NCI-H2196 treated with DMSO at 0.1 percent for 48 hours (cell line): Measurements from ENCODE around the gene THADA.
"Not testable (repeated sequence)": the region's sequence is repeated elsewhere in the genome, so short reads cannot be mapped to it uniquely, and the experiment has no call there.

Experiments used
- DNase-seq: peaks from one replicate; lab custom pipeline; 2025; ENCODE audit not compliant: unreplicated experiment; lab: John Stamatoyannopoulos, UW

Gene THADA

DNA sequence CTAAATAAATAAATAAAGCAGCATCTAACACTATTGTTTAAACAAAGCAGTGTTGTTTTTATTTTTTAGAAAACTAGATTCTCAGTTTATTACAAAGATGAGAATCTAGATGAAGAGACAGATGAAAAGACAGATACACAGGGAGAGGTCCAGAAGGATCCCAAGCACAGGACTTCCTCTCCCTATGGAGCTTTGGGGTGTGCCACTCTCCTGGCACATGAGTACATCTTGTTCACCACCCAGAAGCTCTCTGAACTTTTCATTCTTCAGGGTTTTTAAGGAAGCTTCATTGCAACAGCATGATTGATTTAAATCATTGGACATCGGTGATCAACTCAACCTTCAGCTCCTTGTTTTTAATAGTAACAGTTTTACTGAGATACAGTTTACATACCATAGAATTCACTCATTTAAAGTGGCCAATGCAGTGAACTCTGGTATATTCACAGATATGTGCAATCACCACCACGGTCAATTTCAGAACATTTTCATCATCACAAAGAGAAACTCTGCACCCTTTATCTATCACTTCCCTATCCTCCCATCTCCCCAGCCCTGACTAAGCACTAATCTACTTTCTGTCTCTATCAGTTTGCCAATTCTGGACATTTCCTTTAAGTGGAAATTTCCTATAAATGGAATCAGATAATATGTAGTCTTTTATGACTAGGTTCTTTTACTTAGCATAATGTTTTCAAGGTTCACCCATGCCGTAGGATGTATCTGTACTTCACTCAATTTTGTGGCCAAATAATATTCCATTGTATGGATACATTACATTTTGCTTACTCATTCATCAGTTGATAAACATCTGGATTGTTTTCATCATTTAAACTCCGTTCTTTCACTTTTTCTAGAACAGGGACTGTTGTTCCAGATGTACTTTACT lies 307.2 kb downstream of the THADA start:
- no peak for DNase-seq

DNA sequence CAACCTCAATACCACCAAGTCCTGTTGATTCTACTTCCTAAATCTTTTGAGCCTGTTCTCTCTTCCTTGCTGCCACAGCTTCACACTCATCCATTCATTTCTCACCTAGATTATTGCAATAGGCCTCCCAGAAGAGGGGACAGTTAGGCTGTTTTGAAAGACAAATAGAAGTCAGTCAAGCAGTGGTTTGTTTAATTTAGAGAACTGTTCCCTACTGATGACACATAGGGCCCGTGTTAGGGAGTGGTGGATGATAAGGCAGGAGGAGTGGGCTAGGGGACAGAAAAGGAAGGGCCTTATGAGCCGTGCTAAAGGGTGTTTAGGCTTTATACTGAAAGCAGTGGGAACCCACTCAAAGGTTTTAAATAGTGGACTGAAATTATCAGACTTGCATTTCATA lies 309.9 kb downstream of the THADA start:
- DNase-seq, result no peak

DNA sequence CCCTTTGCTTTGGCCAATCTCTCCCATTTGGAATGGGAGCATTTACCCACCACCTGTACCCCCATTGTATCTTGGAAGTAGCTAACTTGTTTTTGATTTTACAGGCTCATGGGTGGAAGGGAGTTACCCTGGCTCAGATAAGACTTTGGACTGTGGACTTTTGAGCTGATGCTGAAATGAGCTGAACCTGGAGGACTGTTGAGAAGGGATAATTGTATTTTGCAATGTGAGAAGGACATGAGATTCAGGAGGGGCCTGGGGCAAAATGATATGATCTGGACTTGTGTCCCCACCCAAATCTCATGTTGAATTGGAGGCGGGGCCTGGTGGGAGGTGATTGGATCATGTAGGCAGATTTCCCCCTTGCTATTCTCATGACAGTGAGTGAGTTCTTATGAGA lies 310.9 kb downstream of the THADA start:
- DNase-seq, result no peak

DNA sequence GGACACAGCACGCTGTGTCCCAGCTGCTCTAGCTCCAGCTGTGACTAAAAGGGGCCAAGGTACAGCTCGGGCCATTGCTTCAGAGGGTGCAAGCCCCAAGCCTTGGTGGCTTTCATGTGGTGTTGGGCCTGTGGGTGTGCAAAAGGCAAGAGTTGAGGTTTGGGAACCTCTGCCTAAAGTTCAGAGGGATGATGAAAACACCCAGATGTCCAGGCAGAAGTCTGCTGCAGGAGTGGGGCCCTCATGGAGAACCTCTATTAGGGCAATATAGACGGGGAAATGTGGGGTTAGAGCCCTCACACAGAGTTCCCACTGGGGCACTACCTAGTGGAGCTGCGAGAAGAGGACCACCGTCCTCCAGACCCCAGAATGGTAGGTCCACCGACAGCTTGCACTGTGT lies 311.5 kb downstream of the THADA start:
- DNase-seq, result not testable (repeated sequence)

DNA sequence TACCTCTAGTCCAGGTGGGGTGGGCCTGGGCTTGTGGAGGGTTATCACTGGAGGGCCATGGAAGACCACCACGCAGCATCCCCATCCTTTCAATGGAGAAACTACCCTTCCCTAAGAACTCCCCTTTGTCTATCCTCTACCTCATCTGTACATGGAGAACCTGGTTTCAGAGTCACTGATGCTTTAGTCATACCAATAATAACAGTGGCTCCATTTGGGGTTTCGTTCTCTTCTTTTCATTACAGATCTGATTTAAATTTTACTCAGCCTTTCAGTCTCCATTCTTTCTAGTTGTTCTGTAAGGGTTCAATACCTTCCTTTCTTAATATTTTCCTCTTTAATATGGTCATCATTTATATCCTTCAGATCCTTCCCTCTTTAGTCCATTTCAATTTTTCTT lies 314.8 kb downstream of the THADA start:
- no peak for DNase-seq

DNA sequence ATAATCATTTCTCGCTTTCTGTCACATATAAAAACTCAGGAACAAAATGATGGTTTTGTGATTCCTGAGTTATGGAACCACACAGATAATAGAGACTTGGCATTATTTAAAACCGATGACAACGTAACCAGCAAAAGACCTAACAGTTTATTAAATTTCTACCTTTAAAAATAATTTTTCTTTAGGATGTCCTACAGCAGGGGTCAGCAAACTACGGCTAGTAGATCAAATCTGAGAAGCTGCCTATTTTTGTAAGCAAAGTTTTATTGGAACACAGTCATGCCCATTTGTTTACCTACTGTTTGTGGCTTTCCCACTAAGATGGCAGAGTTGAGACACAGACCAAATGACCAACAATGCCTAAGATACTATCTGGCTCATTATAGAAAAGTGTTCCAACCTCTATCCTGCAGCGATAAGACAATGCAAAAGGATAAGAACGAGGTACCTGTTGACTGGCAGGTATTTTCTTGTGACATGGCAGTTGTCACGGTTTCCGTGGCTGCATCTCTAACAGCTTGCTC lies 316.5 kb downstream of the THADA start:
- no peak for DNase-seq

DNA sequence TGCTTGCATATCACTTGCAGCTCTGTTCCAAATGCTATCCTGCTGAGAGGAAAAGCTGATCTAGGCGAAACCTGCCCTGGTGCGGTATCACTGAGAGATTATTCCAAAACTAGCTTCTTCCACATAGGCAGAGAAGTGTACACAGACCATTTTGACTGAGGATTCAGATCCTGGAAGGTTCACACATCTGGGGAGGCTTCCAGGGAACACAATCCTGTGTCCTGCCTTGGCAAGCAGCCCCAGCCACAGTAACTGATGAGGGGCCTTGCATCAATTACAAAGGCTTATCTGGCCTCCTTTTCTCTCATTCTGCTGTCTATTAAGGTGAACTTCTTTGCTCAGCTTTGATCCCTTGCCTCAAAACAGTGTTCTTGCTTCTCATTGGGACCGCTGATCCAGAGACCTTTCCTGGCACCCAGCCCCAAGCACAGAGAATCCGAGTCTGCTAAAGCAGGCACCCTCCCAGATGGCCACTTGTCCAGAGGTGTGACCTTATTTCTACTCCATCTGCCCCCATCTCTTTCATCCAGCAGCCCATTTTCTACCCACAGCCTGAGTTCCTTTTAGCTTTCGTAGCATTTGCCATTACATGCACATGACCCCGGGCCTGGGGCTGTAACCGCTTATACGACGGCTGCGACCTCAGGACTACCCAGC lies 317.1 kb downstream of the THADA start:
- peak; percentile 12 for DNase-seq

DNA sequence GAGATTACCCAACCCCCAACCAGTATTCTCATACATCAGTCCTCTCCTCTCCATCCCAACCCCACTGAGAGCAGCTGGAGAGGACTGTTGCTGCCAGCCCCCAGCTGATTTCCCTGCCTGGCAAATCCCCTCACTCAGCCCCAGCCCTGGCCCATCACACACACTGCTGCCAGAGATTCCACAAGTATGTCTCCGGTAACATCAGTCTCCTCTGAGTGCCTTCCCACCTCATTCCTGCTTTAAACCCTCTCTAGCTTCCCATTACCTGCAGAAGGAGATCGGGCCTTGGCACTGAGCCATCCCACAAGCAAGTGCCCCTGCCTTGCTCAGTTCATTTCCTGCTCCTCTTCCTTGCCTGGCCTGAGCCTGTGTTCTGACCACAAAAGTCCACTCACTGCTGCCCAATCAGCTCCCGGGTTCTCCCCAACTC lies 318.9 kb downstream of the THADA start:
- peak; percentile 18 for DNase-seq

DNA sequence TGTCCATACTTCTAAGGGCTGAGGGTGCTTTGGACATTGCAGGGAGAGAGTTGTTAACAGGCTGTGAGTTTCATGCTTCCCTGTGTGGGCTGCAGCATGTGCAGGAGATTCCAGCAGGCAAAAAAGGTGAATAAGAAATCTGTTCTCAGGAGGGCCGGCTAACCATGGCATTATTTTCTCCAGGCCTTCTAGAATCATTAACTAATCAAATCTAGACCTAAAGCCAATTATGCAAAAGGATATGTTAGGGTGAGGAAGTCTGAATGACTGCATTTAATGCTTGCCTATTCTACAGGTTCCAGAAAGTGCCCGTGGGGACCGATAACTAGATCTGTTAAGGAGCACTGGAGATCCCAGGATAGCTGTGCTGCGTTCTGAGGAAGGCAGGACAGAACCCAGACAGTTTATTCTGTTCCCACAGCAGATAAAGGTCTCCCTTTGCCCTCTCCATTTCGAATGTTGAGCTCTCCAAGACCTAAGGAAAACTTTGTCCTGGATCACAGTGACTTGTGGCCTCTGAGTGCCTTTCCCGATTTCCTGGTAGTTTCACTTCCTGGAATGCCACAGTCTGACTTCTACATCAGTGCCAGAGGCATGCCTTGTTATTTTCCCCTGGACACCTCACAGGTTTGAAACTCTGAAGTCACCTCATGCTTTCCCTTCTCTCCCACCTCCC lies 319.4 kb downstream of the THADA start:
- DNase-seq, result no peak

DNA sequence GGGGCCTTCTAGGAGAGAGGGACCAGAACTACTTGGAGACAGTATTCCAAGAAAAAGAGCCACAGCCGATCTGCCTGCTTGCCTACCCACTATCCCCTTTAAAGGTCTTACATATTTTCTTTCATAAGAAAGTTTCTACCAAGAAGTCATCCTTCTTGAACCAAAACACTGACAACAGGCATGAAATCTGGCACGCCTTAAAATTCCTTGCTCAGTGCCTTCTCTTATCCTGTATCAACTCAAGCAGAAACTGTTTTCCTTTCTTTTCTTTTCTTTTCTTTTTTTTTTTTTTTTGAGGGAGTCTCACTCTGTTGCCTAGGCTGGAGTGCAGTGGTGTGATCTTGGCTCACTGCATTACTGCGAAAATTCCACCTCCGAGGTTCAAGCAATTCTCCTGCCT lies 321.1 kb downstream of the THADA start:
- no peak for DNase-seq

DNA sequence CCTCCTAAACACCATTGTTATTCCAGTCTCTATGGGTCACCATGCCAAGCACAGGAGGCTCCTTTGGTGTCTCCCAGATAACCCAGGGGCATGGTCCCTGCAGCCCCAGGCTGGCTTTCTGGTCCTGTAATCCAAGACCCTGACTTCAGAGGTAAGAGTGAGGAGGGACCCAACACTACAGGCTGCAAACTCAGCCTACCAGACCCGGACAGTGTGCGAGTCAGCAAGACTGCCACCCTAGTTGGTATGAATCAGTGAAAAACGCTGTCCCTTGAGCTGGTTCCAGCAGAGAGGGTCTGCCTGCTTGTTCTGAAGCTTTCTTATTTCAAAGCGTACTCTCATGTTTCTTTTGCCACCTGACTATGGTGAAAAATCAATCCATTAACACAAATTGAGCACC lies 321.8 kb downstream of the THADA start:
- DNase-seq, result no peak

DNA sequence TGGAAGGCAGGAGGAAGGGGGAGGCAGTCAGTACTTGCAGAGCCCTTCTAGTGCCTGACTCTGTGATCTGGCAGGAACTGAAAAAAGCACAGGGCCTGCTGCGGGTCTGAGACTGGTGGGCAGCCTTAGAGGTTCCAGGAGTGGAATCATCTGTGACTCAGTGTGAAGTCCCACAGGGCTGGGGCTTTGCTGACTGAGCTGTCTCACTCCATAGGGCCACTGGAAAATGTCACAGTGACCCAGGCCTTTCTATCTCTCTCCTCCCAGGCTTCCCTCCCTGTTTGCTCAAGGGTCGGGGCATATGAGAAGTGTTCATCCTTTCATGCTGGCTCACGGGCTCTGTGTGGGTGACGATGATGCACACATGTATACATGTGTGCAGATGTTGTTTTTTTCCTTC lies 322.3 kb downstream of the THADA start:
- DNase-seq, result no peak

DNA sequence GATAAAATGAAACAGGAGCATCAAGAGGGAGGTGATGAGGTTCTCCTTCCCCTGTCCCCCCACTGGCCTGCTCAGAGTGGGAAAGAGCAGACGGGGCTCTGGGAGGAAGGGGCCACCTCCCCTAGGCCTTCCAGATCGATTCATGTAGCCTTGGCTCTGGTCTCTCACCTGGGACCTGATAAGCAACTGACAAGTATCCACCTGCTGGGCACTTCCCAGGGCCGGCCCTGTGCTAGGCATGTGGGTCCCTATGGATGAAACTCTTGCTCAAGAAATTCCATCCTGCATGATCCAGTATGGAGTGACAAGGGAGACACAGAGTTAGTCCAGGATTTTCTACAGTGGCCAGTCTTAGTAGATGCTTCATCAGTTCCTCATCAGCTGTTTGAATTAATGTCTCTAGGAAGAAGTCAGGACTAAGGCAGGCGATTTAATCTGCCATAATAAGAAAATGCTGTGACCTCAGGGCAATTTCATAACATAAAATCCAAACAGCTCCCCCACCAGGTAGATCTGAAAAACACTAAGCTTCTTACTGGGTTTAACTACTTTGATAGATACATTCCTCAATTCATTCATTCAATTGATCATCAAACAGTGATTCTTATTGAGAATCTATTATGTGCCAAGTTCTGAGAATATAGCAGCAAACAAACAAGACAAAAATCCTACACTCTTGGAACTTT lies 324.8 kb downstream of the THADA start:
- DNase-seq, result no peak

DNA sequence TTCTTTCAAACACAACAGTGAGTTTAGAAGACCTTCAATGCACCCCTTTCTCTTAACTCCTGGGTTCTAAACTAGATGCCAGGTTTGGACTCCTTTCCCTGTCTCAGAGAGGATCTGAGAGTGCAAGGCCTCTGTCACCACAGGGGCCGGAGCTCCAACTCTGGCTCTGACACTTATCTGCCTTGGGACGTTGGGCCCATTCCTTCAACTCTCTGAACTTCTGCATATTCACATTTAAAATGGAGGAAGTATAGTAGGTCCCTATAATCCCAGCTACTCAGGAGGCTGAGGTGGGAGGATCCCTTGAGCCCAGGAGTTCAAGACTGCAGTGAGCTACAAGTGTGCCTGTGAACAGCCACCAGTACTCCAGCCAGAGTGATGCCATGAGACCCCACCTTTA lies 325.4 kb downstream of the THADA start:
- DNase-seq, result no peak

DNA sequence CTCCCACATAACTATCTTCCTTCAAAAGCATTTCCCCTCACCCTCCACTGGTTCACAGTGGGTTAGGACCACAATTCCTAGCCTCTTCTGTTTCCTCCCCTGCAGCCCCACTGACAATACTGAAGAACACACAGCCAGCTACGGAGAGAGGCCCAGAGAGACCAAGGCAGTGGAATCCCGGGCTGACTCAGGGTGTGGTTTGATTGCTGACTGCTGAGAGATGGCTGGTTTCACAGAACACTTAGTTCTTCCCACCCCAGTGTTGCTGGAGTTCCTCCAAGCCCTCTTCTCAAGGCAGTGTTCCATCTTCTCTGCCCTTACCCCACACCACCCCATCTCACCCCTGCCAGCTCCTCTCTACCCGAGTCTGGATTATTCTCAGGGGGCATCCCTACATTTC lies 326.1 kb downstream of the THADA start:
- DNase-seq, result no peak

DNA sequence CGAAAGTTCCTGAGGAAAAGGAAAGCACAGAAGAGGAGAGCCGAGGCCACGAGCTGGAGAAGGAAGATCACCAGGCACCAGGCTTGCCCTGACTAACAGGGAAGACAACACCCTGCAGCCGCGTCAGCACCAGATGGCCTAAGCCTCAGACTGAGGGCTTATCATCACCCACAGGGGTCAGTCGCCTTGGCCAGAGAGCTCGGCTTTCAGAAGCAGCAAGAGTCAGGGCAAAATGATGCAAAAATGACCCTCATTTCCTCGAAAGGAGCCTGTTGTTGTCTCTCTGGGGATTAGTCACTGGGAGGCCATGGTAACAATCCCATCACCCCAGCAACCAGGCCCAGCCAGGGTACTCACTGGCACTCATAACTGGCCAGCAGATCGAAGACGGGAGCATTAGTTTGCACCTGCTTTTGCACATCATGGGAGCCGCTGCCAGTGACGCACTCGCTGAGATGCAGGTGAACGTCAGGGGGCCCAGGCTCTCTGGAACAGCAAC lies 326.7 kb downstream of the THADA start:
- DNase-seq, result peak; percentile 8

DNA sequence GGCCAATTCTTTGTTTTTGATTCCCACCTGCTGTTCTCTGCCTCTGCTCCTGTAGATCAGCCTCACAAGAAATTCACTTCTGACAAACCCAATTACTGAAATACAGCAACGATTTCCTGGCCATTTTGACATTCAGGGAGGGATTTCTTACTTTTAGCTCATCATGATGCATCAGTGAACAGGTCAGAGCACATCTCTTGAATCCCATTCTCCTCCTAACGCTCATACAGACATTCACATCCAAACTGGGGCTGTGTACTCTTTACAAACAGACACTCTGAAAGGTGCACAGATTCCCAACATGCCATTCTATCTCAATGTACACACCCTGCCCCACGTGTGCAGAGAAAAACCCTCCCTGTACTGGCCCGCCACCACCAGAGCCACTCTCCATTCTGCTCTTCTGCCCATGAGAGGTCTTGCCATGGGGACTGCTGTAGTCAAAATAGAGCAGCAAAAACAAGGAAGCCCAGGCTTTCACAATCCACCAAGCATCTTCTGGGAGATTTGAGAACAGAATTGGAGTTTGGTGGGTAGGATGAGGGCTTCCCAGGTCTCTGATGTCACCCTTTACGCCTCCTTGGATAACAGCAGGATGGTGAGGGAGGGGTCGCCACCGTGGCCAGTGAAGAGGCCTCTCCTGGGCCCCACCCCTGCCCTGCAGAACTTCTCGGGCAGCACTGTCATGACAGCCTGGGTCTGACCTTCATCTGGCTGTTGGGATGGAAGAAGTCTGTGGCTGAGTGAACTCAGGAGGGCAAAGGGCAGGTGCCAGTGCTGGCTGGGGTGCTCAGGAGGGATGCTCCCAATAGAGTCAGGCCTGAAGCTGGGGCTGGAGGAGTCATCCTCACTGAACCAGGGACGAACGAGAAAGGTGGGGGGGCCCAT lies 327.5 kb downstream of the THADA start:
- no peak for DNase-seq

DNA sequence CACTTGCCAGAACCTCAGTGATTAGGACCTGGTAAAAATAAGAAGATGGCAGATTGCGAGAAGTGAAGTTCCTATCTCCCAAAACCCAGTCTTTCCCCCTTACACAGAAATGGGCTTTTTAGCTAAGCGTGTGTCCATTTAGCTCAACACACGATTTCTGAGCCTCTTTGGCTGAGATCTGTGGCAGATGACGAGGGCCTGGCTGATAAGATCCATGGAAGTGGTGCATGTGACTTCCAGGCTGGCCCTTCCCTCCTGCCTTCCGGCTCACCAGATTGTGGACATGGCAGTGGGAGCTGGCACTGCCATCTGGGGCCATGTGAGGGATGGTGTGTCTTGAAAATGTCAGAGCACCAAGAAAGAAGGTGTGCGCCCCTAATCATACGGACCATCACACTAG lies 328.5 kb downstream of the THADA start:
- no peak for DNase-seq

DNA sequence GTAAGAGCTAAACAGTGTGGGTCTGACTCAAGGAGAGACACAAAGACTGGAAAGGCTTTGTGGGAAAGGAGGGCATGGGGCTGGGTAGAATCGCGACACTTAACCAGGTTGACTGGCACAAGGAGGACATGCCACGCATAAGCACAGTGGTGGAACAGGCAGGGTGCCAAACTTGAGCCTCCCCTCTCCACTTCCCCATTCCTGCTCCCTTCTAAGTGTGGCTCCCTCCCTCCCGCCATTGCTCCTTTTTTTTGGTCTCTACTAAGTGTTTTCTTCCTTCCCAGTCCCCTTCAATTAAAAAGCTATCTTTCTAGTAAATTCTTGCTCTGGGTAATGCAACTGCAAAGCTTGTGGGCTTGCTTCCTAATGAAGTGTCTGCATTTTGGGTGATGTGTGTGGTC lies 329.1 kb downstream of the THADA start:
- no peak for DNase-seq

DNA sequence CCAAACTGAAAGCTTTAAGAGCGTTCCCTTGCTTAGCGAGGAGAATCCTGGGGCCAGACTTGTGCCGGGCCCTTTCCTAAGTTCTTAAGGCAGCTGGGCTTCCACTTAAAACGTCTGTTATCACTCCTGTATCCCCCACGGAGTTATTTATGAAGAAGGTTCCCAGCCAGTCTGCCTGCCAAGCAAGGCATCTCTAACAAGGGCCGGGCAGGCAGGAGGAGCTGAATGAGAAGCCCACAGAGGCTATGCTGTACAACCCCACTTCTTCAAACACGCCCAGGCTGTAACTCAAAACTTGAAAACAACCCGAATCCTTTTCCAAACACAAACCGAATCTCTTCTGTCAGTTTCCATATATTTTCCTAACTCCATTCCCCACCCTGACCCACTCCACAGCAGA lies 330.4 kb downstream of the THADA start:
- no peak for DNase-seq
